M059J (cell line): Measurements from ENCODE around the gene UMODL1. TPM values are rescaled to one million over a fixed set of nuclear protein-coding genes. Genes with fewer than 3 reads are reported as not detected.

ENCODE experiments used
- DNase-seq: peaks from one replicate; pipeline ENCODE4 v3.0.0-alpha.2; 2012; ENCODE audit warnings: low read depth
- total RNA-seq: library from RNA; depleted of rRNA; stranded (reverse); fragments of >200 nt; shearing (Covaris generic); gene quantifications from 2 replicates; pipeline ENCODE4 v1.2.3, GENCODE V29; 2014; rRNA removed

UMODL1 gene
- total RNA-seq, 1 experiment from 2014 or later, result not detected

- DNase-seq, result no peak
Measured at GRCh38 chr21:42188663-42189062, 117.5 kb downstream of the UMODL1 start.

GRCh38 chr21:42189431-42189830 lies 118.3 kb downstream of the UMODL1 start:
- no peak for DNase-seq

- DNase-seq, result no peak
Measured at GRCh38 chr21:42189860-42190485, 118.9 kb downstream of the UMODL1 start.

GRCh38 chr21:42190486-42190863 lies 119.4 kb downstream of the UMODL1 start:
- no peak for DNase-seq

DNA sequence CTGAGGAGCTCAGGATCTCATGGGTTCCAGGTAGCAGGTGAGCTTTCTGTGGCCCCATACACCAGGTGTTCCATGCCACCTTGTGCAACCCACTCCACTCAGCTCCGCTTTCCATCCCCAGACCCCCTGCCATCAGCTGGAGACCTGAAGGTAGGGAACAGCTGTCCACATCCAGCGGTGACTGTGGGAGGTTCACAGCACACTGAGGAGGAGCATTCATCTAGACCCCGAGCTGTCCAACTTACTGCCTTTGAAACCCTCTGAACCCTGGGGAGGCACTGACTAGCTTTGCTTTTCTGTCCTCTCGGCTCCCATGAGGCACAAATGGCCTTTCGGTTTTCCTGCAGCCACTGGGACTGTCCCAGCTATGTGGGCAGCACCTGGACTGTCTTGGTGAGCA lies 119.9 kb downstream of the UMODL1 start:
- no peak for DNase-seq

- DNase-seq, result peak; percentile 19
Measured at GRCh38 chr21:42191696-42192595, 120.8 kb downstream of the UMODL1 start.

Other genes starting within 250 kb of the UMODL1 start
- gene PRDM15, start 192.0 kb upstream of the UMODL1 start, total RNA-seq, result 4.8 and 8.0 TPM in 2 replicates
- gene C2CD2, start 117.3 kb upstream of the UMODL1 start, total RNA-seq, result 13.2 and 32.1 TPM in 2 replicates
- 12.0 and 18.4 TPM in 2 replicates for gene ZBTB21, start 61.0 kb upstream of the UMODL1 start, total RNA-seq
- not detected in 2 replicates for gene ABCG1, start 147.8 kb downstream of the UMODL1 start, total RNA-seq
- gene TFF3, start 244.1 kb downstream of the UMODL1 start, total RNA-seq, result 0.52 TPM in 1 of 2 replicates, not detected in the other